ENCODE results near the gene RBX1.
"Not testable (repeated sequence)": the region's sequence is repeated elsewhere in the genome, so short reads cannot be mapped to it uniquely, and the experiment has no call there.

Gene RBX1

GRCh38 chr22:40967111-40967760, 16.1 kb downstream of the RBX1 start:
- DNase-seq (ENCODE audit: low read depth, low spot score), result no peak
- no peak overlapping the region for H3K27ac ChIP-seq

GRCh38 chr22:40972587-40972986, 21.4 kb downstream of the RBX1 start:
- H3K27ac ChIP-seq, result no peak overlapping the region
- no peak for DNase-seq (ENCODE audit: low read depth, low spot score)

- H3K27ac ChIP-seq, result no peak overlapping the region
- DNase-seq (ENCODE audit: low read depth, low spot score), result no peak
These were observed 22.0 kb downstream of the RBX1 start for GRCh38 chr22:40973144-40973543.

- DNase-seq (ENCODE audit: low read depth, low spot score), result no peak
- no peak overlapping the region for H3K27ac ChIP-seq
These were observed 24.2 kb downstream of the RBX1 start for GRCh38 chr22:40975366-40975765.

- no peak for DNase-seq (ENCODE audit: low read depth, low spot score)
- H3K27ac ChIP-seq, result no peak overlapping the region
These were observed 25.9 kb downstream of the RBX1 start for GRCh38 chr22:40976866-40977700.

GRCh38 chr22:40979198-40979597, 28.0 kb downstream of the RBX1 start:
- H3K27ac ChIP-seq, result no peak overlapping the region
- DNase-seq (ENCODE audit: low read depth, low spot score), result no peak

- no peak for DNase-seq (ENCODE audit: low read depth, low spot score)
- no peak overlapping the region for H3K27ac ChIP-seq
These were observed 28.7 kb downstream of the RBX1 start for GRCh38 chr22:40979871-40980270.

GRCh38 chr22:40982482-40983385, 31.6 kb downstream of the RBX1 start:
- no peak overlapping the region for H3K27ac ChIP-seq
- no peak for DNase-seq (ENCODE audit: low read depth, low spot score)

GRCh38 chr22:40991298-40991697, 40.1 kb downstream of the RBX1 start:
- H3K27ac ChIP-seq, result no peak overlapping the region
- no peak for DNase-seq (ENCODE audit: low read depth, low spot score)

- H3K27ac ChIP-seq, result no peak overlapping the region
- DNase-seq (ENCODE audit: low read depth, low spot score), result no peak
These were observed 44.6 kb downstream of the RBX1 start for GRCh38 chr22:40995821-40996220.

GRCh38 chr22:40997520-40997919, 46.3 kb downstream of the RBX1 start:
- no peak overlapping the region for H3K27ac ChIP-seq
- DNase-seq (ENCODE audit: low read depth, low spot score), result no peak

- no peak for DNase-seq (ENCODE audit: low read depth, low spot score)
- no peak overlapping the region for H3K27ac ChIP-seq
These were observed 48.9 kb downstream of the RBX1 start for GRCh38 chr22:41000040-41000565.

- no peak overlapping the region for H3K27ac ChIP-seq
- no peak for DNase-seq (ENCODE audit: low read depth, low spot score)
These were observed 50.0 kb downstream of the RBX1 start for GRCh38 chr22:41000941-41001721.

- no peak overlapping the region for H3K27ac ChIP-seq
- DNase-seq (ENCODE audit: low read depth, low spot score), result no peak
These were observed 50.5 kb downstream of the RBX1 start for GRCh38 chr22:41001722-41002122.

GRCh38 chr22:41002386-41002785, 51.2 kb downstream of the RBX1 start:
- DNase-seq (ENCODE audit: low read depth, low spot score); H3K27ac ChIP-seq: not testable (repeated sequence)

- DNase-seq (ENCODE audit: low read depth, low spot score), result no peak
- H3K27ac ChIP-seq, result no peak overlapping the region
These were observed 51.9 kb downstream of the RBX1 start for GRCh38 chr22:41003066-41003465.

- no peak overlapping the region for H3K27ac ChIP-seq
- DNase-seq (ENCODE audit: low read depth, low spot score), result no peak
These were observed 52.8 kb downstream of the RBX1 start for GRCh38 chr22:41003976-41004375.

GRCh38 chr22:41009222-41009948, 58.2 kb downstream of the RBX1 start:
- no peak for DNase-seq (ENCODE audit: low read depth, low spot score)
- no peak overlapping the region for H3K27ac ChIP-seq

GRCh38 chr22:41015003-41015402, 63.8 kb downstream of the RBX1 start:
- no peak overlapping the region for H3K27ac ChIP-seq

More at GRCh38 chr22:41015003-41015402, 63.8 kb downstream of the RBX1 start:
- DNase-seq (ENCODE audit: low read depth, low spot score), result no peak
